Astrocyte (in vitro differentiated cells and primary cell): ENCODE measurements around the gene SIVA1.

Source experiments
- EZH2 ChIP-seq: IDR thresholded peaks from 2 replicates; pipeline ENCODE4 v1.6.1; 2012; ENCODE audit warnings: mild to moderate bottlenecking, low read length, inconsistent platforms; ENCODE audit not compliant: insufficient read depth
- TF ChIP-seq, protein P1 (sequence below): IDR thresholded peaks from 2 replicates; pipeline ENCODE4 v1.5.1; 2011; ENCODE audit warnings: low read depth, mild to moderate bottlenecking, inconsistent platforms, low read length, moderate library complexity; ENCODE audit not compliant: insufficient read depth

DNA sequence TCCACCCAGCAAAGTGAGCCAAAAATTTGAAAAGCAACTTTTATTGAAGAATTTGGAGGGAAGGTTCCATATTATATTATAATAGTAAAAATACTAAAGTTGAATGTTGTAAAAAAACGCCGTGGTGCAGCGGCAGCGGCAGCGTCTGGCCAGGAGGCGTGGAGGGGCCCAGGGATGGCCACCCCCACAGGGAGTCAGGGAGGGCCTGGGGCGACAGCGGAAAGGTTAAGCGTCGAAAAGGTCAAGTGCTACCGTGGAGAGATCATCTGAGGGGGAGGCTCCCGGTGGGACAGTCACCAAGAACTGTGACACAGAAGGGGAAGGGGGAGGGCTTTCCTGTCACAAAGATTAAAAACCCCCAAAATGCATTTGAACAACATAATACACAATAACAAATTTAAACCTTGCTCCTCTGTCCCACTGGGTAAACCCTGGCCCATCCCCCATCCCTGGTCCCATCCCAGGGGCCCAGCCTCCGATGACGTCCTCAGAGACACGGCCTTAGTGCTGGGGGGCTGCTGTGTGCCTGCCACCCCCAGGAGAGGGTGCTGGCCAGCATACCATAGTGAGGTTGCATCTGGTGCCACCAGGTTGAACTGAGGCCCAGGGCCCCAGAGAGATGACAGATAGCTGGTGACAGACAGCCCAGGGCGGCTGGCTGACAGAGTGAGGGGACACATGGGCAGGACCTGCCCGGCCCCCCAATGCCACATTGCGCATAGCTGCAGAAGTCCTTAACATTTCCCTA is 16.6 kb downstream of the SIVA1 start:
- TF ChIP-seq, protein P1, sequence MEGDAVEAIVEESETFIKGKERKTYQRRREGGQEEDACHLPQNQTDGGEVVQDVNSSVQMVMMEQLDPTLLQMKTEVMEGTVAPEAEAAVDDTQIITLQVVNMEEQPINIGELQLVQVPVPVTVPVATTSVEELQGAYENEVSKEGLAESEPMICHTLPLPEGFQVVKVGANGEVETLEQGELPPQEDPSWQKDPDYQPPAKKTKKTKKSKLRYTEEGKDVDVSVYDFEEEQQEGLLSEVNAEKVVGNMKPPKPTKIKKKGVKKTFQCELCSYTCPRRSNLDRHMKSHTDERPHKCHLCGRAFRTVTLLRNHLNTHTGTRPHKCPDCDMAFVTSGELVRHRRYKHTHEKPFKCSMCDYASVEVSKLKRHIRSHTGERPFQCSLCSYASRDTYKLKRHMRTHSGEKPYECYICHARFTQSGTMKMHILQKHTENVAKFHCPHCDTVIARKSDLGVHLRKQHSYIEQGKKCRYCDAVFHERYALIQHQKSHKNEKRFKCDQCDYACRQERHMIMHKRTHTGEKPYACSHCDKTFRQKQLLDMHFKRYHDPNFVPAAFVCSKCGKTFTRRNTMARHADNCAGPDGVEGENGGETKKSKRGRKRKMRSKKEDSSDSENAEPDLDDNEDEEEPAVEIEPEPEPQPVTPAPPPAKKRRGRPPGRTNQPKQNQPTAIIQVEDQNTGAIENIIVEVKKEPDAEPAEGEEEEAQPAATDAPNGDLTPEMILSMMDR: no peak
- TF ChIP-seq EZH2: no peak
